Fibroblast of the aortic adventitia (primary cell): ENCODE data around the gene KREMEN1. TPM values are rescaled to one million over a fixed set of nuclear protein-coding genes. Genes with fewer than 3 reads are reported as not detected.

ENCODE experiments used
- DNase-seq: peaks from one replicate; pipeline ENCODE4 v3.0.0-alpha.2; 2010; ENCODE audit warnings: low read depth
- H3K4me3 ChIP-seq: 2 replicates; pipeline ENCODE4 v1.5.1; 2011; ENCODE audit warnings: low read depth, mild to moderate bottlenecking, control low read depth, low read length, moderate library complexity
- total RNA-seq: library from RNA; depleted of rRNA; stranded (reverse); fragments of >200 nt; gene quantifications from 2 replicates; pipeline ENCODE4 v1.2.3, GENCODE V29; 2012; ENCODE audit warnings: low replicate concordance
- TF ChIP-seq, protein P1 (sequence below): IDR thresholded peaks from 2 replicates; pipeline ENCODE4 v1.5.1; 2011; ENCODE audit warnings: mild to moderate bottlenecking, low read length, control low read depth, inconsistent platforms; ENCODE audit not compliant: insufficient read depth

KREMEN1 gene
- total RNA-seq, 1 donor, result 5.7 TPM

- no peak for DNase-seq
- no peak overlapping the region for H3K4me3 ChIP-seq
- TF ChIP-seq, protein P1, sequence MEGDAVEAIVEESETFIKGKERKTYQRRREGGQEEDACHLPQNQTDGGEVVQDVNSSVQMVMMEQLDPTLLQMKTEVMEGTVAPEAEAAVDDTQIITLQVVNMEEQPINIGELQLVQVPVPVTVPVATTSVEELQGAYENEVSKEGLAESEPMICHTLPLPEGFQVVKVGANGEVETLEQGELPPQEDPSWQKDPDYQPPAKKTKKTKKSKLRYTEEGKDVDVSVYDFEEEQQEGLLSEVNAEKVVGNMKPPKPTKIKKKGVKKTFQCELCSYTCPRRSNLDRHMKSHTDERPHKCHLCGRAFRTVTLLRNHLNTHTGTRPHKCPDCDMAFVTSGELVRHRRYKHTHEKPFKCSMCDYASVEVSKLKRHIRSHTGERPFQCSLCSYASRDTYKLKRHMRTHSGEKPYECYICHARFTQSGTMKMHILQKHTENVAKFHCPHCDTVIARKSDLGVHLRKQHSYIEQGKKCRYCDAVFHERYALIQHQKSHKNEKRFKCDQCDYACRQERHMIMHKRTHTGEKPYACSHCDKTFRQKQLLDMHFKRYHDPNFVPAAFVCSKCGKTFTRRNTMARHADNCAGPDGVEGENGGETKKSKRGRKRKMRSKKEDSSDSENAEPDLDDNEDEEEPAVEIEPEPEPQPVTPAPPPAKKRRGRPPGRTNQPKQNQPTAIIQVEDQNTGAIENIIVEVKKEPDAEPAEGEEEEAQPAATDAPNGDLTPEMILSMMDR, result no peak
Observed at GRCh38 chr22:29156507-29156906, 83.7 kb downstream of the KREMEN1 start.

DNA sequence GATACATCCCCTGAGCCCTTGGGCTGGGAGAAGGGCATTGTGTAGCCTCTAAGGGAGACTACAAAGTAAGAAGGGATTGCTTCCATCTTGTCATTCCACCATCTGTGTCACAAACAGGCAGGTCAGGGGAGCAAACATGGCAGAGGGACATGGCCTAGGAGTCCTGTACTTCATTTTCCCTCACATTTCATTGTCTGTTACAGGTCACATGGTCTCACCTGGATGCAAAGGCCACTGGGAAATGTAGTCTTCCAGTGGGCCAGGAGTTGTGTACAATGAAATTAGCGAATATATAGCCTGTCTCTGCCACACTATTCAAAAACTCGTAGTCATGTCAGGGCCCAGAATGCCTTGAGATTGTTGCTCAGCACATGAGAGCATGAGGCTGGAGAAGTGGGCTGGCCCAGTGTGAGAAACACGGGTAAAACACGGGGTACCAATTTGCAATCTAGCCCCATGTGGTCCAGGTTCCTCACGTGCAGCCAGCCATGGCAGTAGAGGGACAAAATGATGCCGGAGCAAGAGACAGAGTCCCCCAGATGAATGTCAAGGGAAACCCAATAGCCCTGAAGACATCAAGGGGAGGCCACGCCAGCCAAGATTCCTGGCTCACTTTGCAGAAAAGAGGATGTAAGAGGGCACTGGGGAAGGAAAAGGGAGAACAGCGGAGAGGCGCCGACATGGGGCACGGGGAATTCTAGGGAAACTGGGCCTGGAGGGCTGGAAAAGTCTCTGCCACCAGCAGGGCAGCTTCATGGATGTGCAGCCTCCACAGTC is 85.1 kb downstream of the KREMEN1 start:
- TF ChIP-seq, protein P1, result no peak
- no peak overlapping the region for H3K4me3 ChIP-seq
- no peak for DNase-seq

DNA sequence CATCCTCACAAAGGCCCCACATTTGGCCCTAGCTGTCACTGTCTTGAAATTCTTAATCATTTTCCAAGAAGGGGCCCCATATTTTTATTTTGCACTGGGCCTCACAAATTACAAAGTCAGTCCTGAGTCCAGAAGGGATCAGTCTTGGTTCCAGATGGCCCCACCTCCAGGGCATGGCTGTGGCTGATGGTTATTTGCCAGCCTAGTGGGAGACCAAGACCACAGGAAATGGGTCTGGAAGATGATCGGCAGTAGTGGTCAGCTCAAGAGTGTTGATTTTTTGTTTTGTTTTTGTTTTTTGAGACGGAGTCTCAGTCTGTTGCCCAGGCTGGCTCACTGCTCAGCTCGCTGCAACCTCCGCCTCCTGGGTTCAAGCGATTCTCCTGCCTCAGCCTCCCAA is 85.7 kb downstream of the KREMEN1 start:
- TF ChIP-seq, protein P1, result no peak
- no peak overlapping the region for H3K4me3 ChIP-seq
- DNase-seq, result no peak

DNA sequence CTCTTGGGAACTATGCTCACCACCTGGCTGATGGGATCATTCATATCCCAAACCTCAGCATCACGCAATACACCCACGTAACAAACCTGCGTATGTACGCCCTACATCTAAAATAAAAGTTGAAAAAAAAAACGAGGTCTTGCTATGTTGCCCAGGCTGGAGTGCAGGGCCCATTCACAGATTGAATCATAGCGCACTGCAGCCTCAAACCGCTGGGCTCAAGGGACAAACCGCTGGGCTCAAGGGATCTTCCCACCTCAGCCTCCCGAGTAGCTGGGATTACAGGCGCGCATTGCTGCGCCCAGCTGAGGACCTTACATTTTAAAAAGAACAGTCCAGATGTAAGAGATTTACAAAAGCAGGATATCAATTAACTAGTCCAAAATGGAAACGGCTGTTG is 91.0 kb downstream of the KREMEN1 start:
- H3K4me3 ChIP-seq, result no peak overlapping the region
- TF ChIP-seq, protein P1, result no peak
- DNase-seq, result no peak

GRCh38 chr22:29165321-29166060 is 92.7 kb downstream of the KREMEN1 start:
- H3K4me3 ChIP-seq, result no peak overlapping the region
- TF ChIP-seq, protein P1, result no peak
- DNase-seq, result no peak

- TF ChIP-seq, protein P1, result no peak
- DNase-seq, result no peak
- no peak overlapping the region for H3K4me3 ChIP-seq
Observed at GRCh38 chr22:29166180-29166579, 93.3 kb downstream of the KREMEN1 start.
